Osteocyte (in vitro differentiated cells): ENCODE data around the gene PRKN. TPM values are rescaled to one million over a fixed set of nuclear protein-coding genes. Genes with fewer than 3 reads are reported as not detected.

Experiments
- DNase-seq: peaks from one replicate; pipeline ENCODE4 v3.0.0; 2021; ENCODE audit warnings: mixed read lengths; ENCODE audit not compliant: unreplicated experiment; ENCODE audit errors: extremely low spot score
- H3K27ac Mint-ChIP-seq: one replicate; pipeline ENCODE4 v1.8.0; 2021; ENCODE audit warnings: mild to moderate bottlenecking, mixed read lengths; ENCODE audit not compliant: unreplicated experiment
- H3K27me3 Mint-ChIP-seq: one replicate; pipeline ENCODE4 v1.8.0; 2021; ENCODE audit warnings: mixed read lengths; ENCODE audit not compliant: unreplicated experiment
- H3K36me3 Mint-ChIP-seq: one replicate; pipeline ENCODE4 v1.8.0; 2021; ENCODE audit warnings: mixed read lengths; ENCODE audit not compliant: unreplicated experiment
- H3K4me1 Mint-ChIP-seq: one replicate; pipeline ENCODE4 v1.8.0; 2021; ENCODE audit warnings: mixed read lengths; ENCODE audit not compliant: unreplicated experiment
- H3K4me3 Mint-ChIP-seq: one replicate; pipeline ENCODE4 v1.8.0; 2021; ENCODE audit warnings: mild to moderate bottlenecking, moderate library complexity, mixed read lengths; ENCODE audit not compliant: unreplicated experiment
- H3K9me3 Mint-ChIP-seq: one replicate; pipeline ENCODE4 v1.8.0; 2021; ENCODE audit warnings: mixed read lengths; ENCODE audit not compliant: unreplicated experiment
- CTCF ChIP-seq: fragments of 200-600 bp; sonication (generic); IDR thresholded peaks from 2 replicates; pipeline ENCODE4 v1.5.0; 2021; ENCODE audit warnings: antibody characterized with exemption, mild to moderate bottlenecking, moderate library complexity
- total RNA-seq: library from RNA; stranded (reverse); gene quantifications from 2 replicates; pipeline ENCODE4 v1.2.1, GENCODE V29; 2021

PRKN gene
- total RNA-seq, 1 donor from 2014 or later, result 13.4 TPM

GRCh38 chr6:162702446-162702845, 25.1 kb downstream of the PRKN start:
- Mint-ChIP-seq H3K36me3 (peaks cover 2% of the 10 kb centered on the region), H3K9me3 (no peaks in the 10 kb centered on the region), H3K27me3 (no peaks in the 10 kb centered on the region), H3K4me3 (no peak overlapping the region), H3K4me1 (no peaks in the 10 kb centered on the region), H3K27ac (no peak overlapping the region)
- no peak for TF ChIP-seq CTCF
- DNase-seq, result no peak

GRCh38 chr6:162701551-162701950, 26.0 kb downstream of the PRKN start:
- no peak overlapping the region for H3K27ac Mint-ChIP-seq
- TF ChIP-seq CTCF, result no peak
- no peaks in the 10 kb centered on the region for H3K4me1 Mint-ChIP-seq
- no peaks in the 10 kb centered on the region for H3K9me3 Mint-ChIP-seq
- H3K27me3 Mint-ChIP-seq, result no peaks in the 10 kb centered on the region
- H3K4me3 Mint-ChIP-seq, result no peak overlapping the region
- H3K36me3 Mint-ChIP-seq, result peaks cover 2% of the 10 kb centered on the region
- no peak for DNase-seq

GRCh38 chr6:162700966-162701365, 26.6 kb downstream of the PRKN start:
- H3K4me3 Mint-ChIP-seq, result no peak overlapping the region
- H3K9me3 Mint-ChIP-seq, result no peaks in the 10 kb centered on the region
- no peaks in the 10 kb centered on the region for H3K27me3 Mint-ChIP-seq
- peaks cover 2% of the 10 kb centered on the region for H3K36me3 Mint-ChIP-seq
- H3K27ac Mint-ChIP-seq, result no peak overlapping the region
- no peak for DNase-seq
- no peaks in the 10 kb centered on the region for H3K4me1 Mint-ChIP-seq
- no peak for TF ChIP-seq CTCF

- H3K4me3 Mint-ChIP-seq, result no peak overlapping the region
- peaks cover 2% of the 10 kb centered on the region for H3K36me3 Mint-ChIP-seq
- no peak for DNase-seq
- H3K9me3 Mint-ChIP-seq, result no peaks in the 10 kb centered on the region
- no peaks in the 10 kb centered on the region for H3K27me3 Mint-ChIP-seq
- H3K27ac Mint-ChIP-seq, result no peak overlapping the region
- no peak for TF ChIP-seq CTCF
- no peaks in the 10 kb centered on the region for H3K4me1 Mint-ChIP-seq
These were observed 27.6 kb downstream of the PRKN start for GRCh38 chr6:162699961-162700360.

- no peak for TF ChIP-seq CTCF
- no peaks in the 10 kb centered on the region for H3K9me3 Mint-ChIP-seq
- H3K27me3 Mint-ChIP-seq, result no peaks in the 10 kb centered on the region
- no peak overlapping the region for H3K27ac Mint-ChIP-seq
- peaks cover 4% of the 10 kb centered on the region for H3K36me3 Mint-ChIP-seq
- H3K4me1 Mint-ChIP-seq, result no peaks in the 10 kb centered on the region
- H3K4me3 Mint-ChIP-seq, result no peak overlapping the region
- DNase-seq, result no peak
These were observed 29.1 kb downstream of the PRKN start for GRCh38 chr6:162698440-162698839.
